Epithelial cell of prostate (primary cell): Measurements from ENCODE around the gene KCNA5.

Experiments
- DNase-seq: peaks from one replicate; pipeline ENCODE4 v3.0.0-alpha.2; 2011; ENCODE audit warnings: low read depth, low spot score
- H3K27ac ChIP-seq: fragments of 450-650 bp; 2 replicates; pipeline ENCODE4 v1.5.1; 2017; ENCODE audit warnings: mild to moderate bottlenecking

The KCNA5 gene

GRCh38 chr12:5094986-5095385 is 51.3 kb downstream of the KCNA5 start:
- DNase-seq, result no peak
- H3K27ac ChIP-seq, result no peak overlapping the region
